Measurements from ENCODE around the gene TAS2R7.
"Not testable (repeated sequence)": the region's sequence is repeated elsewhere in the genome, so short reads cannot be mapped to it uniquely, and the experiment has no call there.

The TAS2R7 gene

DNA sequence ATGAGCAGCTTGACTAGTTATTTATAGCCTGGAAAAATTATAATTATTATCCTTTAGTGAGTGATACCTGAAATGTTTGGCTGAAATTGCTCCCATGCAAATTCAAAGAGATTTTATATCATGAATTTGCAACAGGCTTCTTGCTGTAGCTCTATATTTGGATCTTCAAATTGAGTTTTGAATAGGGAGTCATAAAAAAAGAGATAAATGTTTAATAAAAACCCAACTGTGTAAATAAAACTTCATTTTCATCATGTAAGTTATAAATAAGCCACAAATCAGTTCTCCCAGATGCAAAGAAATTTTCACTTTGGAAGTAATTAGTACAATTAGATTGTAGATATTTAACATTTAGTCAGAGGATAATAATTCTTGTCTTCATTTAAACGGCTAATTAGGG, 4.8 kb upstream of the TAS2R7 start, which contains the start of gene TAS2R8:
TSS of gene TAS2R8 (minus strand) at position 101 of the 400 bp plus-strand sequence. CDS start 306 bp downstream, outside the sequence.
- Histone ChIP-seq H3K9me3 (ENCODE audit: control insufficient read depth, insufficient read depth, low read depth, low read length) (no peaks in the 10 kb centered on the region), H3K4me1 (ENCODE audit: control insufficient read depth, insufficient read depth, low read length) (peaks cover 14% of the 10 kb centered on the region), H3K27ac (ENCODE audit: low read depth, low read length) (no peak within 1 kb of the TSS), H3K4me3 (ENCODE audit: low read depth, low read length) (no peak within 1 kb of the TSS), H3K9ac (ENCODE audit: low read length) (no peak within 1 kb of the TSS), H3K36me3 (ENCODE audit: control insufficient read depth, insufficient read depth, low read length) (no peaks in the 10 kb centered on the region), H3K27me3 (ENCODE audit: control insufficient read depth, insufficient read depth, low read length) (no peaks in the 10 kb centered on the region)

DNA sequence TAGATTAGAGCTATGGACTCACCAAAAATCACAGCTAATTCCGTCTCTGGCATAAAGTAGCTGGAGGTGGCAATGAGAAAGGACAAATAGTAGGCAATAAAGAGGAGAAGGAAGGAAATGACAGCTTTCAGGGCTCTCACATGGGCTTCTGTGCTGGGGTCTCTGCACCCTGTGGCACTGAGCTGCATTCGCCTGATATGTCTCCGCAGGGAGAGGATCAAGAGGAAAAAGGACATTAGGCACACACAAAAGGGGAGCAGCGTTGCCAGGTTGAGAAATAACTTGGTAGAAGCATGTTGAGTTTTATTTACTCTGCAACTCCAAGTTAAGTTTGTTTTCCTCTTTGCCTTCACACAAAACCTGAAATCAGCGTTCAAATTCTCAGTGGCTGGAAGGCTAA, 686 bp downstream of the TAS2R7 start:
- Histone ChIP-seq H3K27me3 (ENCODE audit: control insufficient read depth, insufficient read depth, low read length) (no peaks in the 10 kb centered on the region), H3K27ac (ENCODE audit: low read depth, low read length) (no peak overlapping the region), H3K4me1 (ENCODE audit: control insufficient read depth, insufficient read depth, low read length) (peaks cover 14% of the 10 kb centered on the region), H3K9ac (ENCODE audit: low read length) (no peak overlapping the region), H3K36me3 (ENCODE audit: control insufficient read depth, insufficient read depth, low read length) (no peaks in the 10 kb centered on the region), H3K9me3 (ENCODE audit: control insufficient read depth, insufficient read depth, low read depth, low read length) (no peaks in the 10 kb centered on the region), H3K4me3 (ENCODE audit: low read depth, low read length) (no peak overlapping the region)

DNA sequence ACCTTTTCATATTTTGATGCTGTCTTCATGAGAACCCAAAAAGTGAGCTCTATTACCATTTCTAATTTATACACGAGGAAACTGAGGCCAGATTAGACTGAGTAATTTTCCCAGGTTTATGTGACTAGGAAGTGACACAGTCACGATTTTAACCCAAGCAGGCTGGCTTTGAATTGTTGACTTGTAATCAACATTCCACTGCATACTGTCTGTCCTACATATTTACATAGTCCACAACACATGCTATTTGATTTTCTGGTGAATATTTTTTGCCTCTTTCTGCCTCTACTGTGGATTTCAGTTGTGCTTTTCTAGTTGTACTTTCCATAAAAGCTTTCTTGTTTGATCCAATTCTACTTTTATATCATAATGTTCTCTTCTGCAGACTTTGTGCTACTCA, 8.2 kb downstream of the TAS2R7 start:
- H3K4me3 ChIP-seq (ENCODE audit: low read depth, low read length) = no peak overlapping the region
- H3K9ac ChIP-seq (ENCODE audit: low read length) = no peak overlapping the region
- no peaks in the 10 kb centered on the region for H3K4me1 ChIP-seq (ENCODE audit: control insufficient read depth, insufficient read depth, low read length)
- peaks cover 4% of the 10 kb centered on the region; the same call in 1 of the 2 replicates for H3K9me3 ChIP-seq (ENCODE audit: control insufficient read depth, insufficient read depth, low read depth, low read length)
- no peaks in the 10 kb centered on the region for H3K27me3 ChIP-seq (ENCODE audit: control insufficient read depth, insufficient read depth, low read length)
- no peak overlapping the region for H3K27ac ChIP-seq (ENCODE audit: low read depth, low read length)
- no peaks in the 10 kb centered on the region for H3K36me3 ChIP-seq (ENCODE audit: control insufficient read depth, insufficient read depth, low read length)

DNA sequence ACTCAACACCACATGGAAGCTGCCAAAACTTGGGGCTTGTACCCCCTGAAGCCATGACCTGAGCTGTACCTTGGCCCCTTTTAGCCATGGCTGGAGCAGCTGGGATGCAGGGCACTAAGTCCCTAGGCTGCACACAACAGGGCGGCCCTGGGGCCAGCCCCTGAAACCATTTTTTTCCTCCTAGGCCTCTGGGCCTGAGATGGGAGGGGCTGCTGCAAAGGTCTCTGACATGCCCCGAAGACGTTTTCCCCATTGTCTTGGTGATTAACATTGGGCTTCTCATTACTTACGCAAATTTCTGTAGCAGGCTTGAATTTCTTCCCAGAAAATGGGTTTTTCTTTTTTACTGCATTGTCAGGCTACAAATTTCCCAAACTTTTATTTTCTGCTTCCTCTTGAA, 10.7 kb downstream of the TAS2R7 start:
- H3K36me3 ChIP-seq (ENCODE audit: control insufficient read depth, insufficient read depth, low read length); H3K27me3 ChIP-seq (ENCODE audit: control insufficient read depth, insufficient read depth, low read length); H3K27ac ChIP-seq (ENCODE audit: low read depth, low read length); H3K9ac ChIP-seq (ENCODE audit: low read length); H3K4me1 ChIP-seq (ENCODE audit: control insufficient read depth, insufficient read depth, low read length); H3K9me3 ChIP-seq (ENCODE audit: control insufficient read depth, insufficient read depth, low read depth, low read length); H3K4me3 ChIP-seq (ENCODE audit: low read depth, low read length): not testable (repeated sequence)

DNA sequence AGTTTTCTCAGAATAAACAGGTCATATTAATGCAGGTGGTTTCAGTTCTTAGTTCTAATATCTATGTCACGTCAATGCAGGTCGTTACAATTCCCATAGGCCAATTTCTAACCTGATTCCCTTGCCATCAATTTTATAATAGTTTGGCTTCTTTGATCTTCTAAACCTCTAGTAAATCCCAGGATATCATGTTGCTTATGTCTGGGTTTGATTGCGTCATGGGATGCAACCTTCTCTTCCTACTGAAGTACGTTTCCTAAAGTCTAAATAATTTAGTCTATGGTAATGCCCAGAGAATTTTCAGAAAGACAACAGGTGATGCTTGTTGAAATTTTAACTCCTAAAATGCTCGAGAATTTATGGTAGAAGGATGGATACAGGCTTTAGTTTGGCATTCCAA, 19.2 kb downstream of the TAS2R7 start:
- H3K27me3 ChIP-seq (ENCODE audit: control insufficient read depth, insufficient read depth, low read length) = no peaks in the 10 kb centered on the region
- no peak overlapping the region for H3K4me3 ChIP-seq (ENCODE audit: low read depth, low read length)
- no peaks in the 10 kb centered on the region for H3K4me1 ChIP-seq (ENCODE audit: control insufficient read depth, insufficient read depth, low read length)
- H3K27ac ChIP-seq (ENCODE audit: low read depth, low read length) = no peak overlapping the region
- no peak overlapping the region for H3K9ac ChIP-seq (ENCODE audit: low read length)
- H3K9me3 ChIP-seq (ENCODE audit: control insufficient read depth, insufficient read depth, low read depth, low read length) = no peaks in the 10 kb centered on the region
- H3K36me3 ChIP-seq (ENCODE audit: control insufficient read depth, insufficient read depth, low read length) = no peaks in the 10 kb centered on the region

DNA sequence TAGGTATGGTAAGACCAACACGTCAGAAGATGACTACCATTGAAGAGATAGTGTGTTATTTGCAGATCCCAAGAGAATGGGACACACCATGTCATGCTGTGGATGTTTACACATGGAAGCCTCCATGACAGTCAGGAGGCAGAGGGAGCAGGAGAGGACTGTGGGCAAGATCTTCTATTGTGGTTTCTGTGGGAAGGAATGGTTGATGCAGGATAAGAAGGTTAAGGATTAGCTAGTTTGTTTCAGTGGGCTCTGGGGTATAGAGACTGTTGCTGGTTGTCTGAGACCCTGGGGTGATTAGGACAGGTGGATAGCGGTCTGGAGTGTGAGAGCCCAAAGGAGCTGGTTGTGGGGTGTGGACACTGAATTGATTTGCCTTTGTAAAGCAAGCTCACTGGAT, 23.3 kb downstream of the TAS2R7 start:
- Histone ChIP-seq H3K4me3 (ENCODE audit: low read depth, low read length) (no peak overlapping the region), H3K4me1 (ENCODE audit: control insufficient read depth, insufficient read depth, low read length) (no peaks in the 10 kb centered on the region), H3K27me3 (ENCODE audit: control insufficient read depth, insufficient read depth, low read length) (no peaks in the 10 kb centered on the region), H3K27ac (ENCODE audit: low read depth, low read length) (no peak overlapping the region), H3K36me3 (ENCODE audit: control insufficient read depth, insufficient read depth, low read length) (no peaks in the 10 kb centered on the region), H3K9me3 (ENCODE audit: control insufficient read depth, insufficient read depth, low read depth, low read length) (no peaks in the 10 kb centered on the region), H3K9ac (ENCODE audit: low read length) (no peak overlapping the region)

DNA sequence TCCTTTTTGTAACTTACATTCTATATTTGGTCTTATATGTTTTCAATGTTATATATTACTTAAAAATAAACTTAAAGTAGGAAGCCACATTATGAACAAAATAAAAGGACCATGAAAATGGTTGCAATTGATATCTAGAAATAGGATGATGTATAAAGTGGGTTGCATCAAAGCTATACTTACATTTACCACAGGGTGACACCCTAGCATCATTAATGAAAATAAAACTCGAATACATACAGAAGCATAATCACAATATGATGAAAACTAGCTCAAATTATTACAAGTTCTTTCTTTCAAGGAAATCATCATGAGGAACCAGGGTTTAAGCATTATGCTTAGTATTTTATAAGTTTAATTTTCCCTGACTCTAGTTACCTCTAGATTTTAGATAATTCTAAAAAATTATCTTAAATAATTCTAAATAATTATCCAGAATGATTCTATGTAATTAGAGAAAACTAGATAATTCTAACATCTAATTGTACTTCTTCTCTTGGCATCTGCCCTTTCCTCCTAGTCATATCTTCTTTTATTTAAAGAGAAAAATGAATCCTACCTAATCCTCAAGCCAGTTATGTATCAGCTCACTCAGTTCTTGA, 31.2 kb downstream of the TAS2R7 start:
- Histone ChIP-seq H3K4me3 (ENCODE audit: low read depth, low read length) (no peak overlapping the region), H3K27me3 (ENCODE audit: control insufficient read depth, insufficient read depth, low read length) (no peaks in the 10 kb centered on the region), H3K9me3 (ENCODE audit: control insufficient read depth, insufficient read depth, low read depth, low read length) (no peaks in the 10 kb centered on the region), H3K9ac (ENCODE audit: low read length) (no peak overlapping the region), H3K27ac (ENCODE audit: low read depth, low read length) (no peak overlapping the region), H3K4me1 (ENCODE audit: control insufficient read depth, insufficient read depth, low read length) (no peaks in the 10 kb centered on the region), H3K36me3 (ENCODE audit: control insufficient read depth, insufficient read depth, low read length) (no peaks in the 10 kb centered on the region)

DNA sequence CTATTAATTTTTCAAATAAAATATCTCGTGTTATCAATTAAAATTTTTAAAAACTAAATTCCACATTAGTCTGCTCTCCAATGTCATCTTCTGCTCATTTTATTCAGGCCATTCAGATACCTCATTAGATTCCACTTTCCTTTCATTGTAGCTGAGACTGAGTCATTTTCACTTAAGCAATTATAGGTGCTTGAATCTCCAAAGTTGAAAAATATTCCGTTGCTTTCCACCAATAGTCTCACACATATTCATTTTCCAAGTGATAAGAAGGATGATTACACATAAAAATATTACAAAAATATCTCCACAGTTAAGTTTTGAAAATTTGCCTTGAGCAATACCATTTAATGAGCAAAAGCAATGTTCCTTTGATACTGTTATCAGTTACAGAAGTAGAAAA, 42.8 kb downstream of the TAS2R7 start:
- Histone ChIP-seq H3K9me3 (ENCODE audit: control insufficient read depth, insufficient read depth, low read depth, low read length) (peaks cover 22% of the 10 kb centered on the region), H3K27ac (ENCODE audit: low read depth, low read length) (no peak overlapping the region), H3K4me1 (ENCODE audit: control insufficient read depth, insufficient read depth, low read length) (no peaks in the 10 kb centered on the region), H3K36me3 (ENCODE audit: control insufficient read depth, insufficient read depth, low read length) (no peaks in the 10 kb centered on the region), H3K9ac (ENCODE audit: low read length) (no peak overlapping the region), H3K27me3 (ENCODE audit: control insufficient read depth, insufficient read depth, low read length) (no peaks in the 10 kb centered on the region), H3K4me3 (ENCODE audit: low read depth, low read length) (no peak overlapping the region)

DNA sequence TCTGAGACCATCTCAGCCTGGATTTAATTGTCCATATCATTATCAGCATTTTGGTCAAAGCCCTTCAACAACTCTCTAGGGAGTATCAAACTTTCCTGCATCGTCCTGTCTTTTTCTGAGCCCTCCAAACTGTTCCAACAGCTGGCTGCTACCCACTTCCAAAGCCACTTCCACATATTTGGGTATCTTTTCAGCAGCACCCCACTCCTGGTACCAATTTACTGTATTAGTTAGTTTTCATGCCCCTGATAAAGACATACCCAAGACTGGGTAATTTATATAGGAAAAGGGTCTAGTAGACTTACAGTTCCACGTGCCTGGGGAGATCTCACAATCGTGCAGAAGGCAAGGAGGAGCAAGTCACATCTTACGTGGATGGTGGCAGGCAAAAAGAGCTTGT, 46.2 kb downstream of the TAS2R7 start:
- H3K36me3 ChIP-seq (ENCODE audit: control insufficient read depth, insufficient read depth, low read length) = no peaks in the 10 kb centered on the region
- no peaks in the 10 kb centered on the region for H3K4me1 ChIP-seq (ENCODE audit: control insufficient read depth, insufficient read depth, low read length)
- H3K9me3 ChIP-seq (ENCODE audit: control insufficient read depth, insufficient read depth, low read depth, low read length) = peaks cover 25% of the 10 kb centered on the region
- no peak overlapping the region for H3K9ac ChIP-seq (ENCODE audit: low read length)
- no peak overlapping the region for H3K27ac ChIP-seq (ENCODE audit: low read depth, low read length)
- no peak overlapping the region for H3K4me3 ChIP-seq (ENCODE audit: low read depth, low read length)
- H3K27me3 ChIP-seq (ENCODE audit: control insufficient read depth, insufficient read depth, low read length) = no peaks in the 10 kb centered on the region

DNA sequence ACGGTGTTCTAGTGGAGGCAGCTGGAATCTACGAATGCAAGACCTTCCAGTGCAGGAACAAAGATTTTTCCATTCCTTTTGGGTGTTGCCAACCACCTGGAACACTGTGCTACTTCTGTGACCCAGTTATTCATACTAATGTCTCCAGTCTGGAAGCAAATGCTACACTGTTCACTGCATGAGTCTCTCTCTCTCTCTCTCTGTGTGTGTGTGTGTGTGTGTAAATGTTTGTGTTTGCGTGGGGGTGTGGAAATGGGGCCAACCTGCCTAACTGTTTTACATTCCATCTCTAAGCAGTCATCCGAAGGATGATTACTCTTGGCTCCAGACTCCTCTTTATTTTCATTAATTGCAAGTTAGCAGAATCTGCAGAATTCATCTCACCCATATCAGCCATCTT, 49.4 kb downstream of the TAS2R7 start:
- H3K4me1 ChIP-seq (ENCODE audit: control insufficient read depth, insufficient read depth, low read length) = no peaks in the 10 kb centered on the region
- peaks cover 28% of the 10 kb centered on the region for H3K9me3 ChIP-seq (ENCODE audit: control insufficient read depth, insufficient read depth, low read depth, low read length)
- no peaks in the 10 kb centered on the region for H3K36me3 ChIP-seq (ENCODE audit: control insufficient read depth, insufficient read depth, low read length)
- no peak overlapping the region for H3K9ac ChIP-seq (ENCODE audit: low read length)
- H3K27ac ChIP-seq (ENCODE audit: low read depth, low read length) = no peak overlapping the region
- H3K27me3 ChIP-seq (ENCODE audit: control insufficient read depth, insufficient read depth, low read length) = no peaks in the 10 kb centered on the region
- no peak overlapping the region for H3K4me3 ChIP-seq (ENCODE audit: low read depth, low read length)
